Fibroblast of pulmonary artery (primary cell): ENCODE measurements around the gene NAMPT.

Experiments
- DNase-seq: peaks from one replicate; pipeline ENCODE4 v3.0.0-alpha.2; 2010; ENCODE audit warnings: low read depth
- H3K4me3 ChIP-seq: replicated peaks from 2 replicates; pipeline ENCODE4 v1.5.1; 2011; ENCODE audit warnings: low read depth, mild to moderate bottlenecking, control low read depth, low read length, moderate library complexity
- TF ChIP-seq, protein P1 (sequence below): IDR thresholded peaks from 2 replicates; pipeline ENCODE4 v1.5.1; 2011; ENCODE audit warnings: mild to moderate bottlenecking, control low read depth, low read length, inconsistent platforms; ENCODE audit errors: missing control alignments

Gene NAMPT

DNA sequence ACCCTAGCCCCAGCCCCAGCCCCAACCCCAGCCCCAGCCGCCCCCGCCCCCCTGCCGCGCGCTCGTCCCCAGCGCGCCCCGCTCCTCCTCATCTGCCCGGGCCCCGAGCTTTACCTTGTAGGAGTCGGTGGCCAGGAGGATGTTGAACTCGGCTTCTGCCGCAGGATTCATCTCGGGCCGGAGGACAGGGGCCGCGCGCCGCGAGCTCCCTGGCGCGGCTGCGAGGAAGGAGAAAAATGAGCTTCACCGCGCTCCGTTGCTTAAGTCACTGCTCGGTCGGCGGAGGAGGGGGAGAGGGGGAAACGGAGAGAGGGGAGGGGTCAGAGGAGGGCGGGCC, at the start of gene NAMPT:
NAMPT (minus strand) TSS at position 270 of the 337 bp plus-strand sequence; CDS start at position 171, 99 bp downstream.
- DNase-seq, result no peak
- TF ChIP-seq, protein P1, sequence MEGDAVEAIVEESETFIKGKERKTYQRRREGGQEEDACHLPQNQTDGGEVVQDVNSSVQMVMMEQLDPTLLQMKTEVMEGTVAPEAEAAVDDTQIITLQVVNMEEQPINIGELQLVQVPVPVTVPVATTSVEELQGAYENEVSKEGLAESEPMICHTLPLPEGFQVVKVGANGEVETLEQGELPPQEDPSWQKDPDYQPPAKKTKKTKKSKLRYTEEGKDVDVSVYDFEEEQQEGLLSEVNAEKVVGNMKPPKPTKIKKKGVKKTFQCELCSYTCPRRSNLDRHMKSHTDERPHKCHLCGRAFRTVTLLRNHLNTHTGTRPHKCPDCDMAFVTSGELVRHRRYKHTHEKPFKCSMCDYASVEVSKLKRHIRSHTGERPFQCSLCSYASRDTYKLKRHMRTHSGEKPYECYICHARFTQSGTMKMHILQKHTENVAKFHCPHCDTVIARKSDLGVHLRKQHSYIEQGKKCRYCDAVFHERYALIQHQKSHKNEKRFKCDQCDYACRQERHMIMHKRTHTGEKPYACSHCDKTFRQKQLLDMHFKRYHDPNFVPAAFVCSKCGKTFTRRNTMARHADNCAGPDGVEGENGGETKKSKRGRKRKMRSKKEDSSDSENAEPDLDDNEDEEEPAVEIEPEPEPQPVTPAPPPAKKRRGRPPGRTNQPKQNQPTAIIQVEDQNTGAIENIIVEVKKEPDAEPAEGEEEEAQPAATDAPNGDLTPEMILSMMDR, result no peak
- peak within 1 kb of the TSS; percentile 74 for H3K4me3 ChIP-seq

DNA sequence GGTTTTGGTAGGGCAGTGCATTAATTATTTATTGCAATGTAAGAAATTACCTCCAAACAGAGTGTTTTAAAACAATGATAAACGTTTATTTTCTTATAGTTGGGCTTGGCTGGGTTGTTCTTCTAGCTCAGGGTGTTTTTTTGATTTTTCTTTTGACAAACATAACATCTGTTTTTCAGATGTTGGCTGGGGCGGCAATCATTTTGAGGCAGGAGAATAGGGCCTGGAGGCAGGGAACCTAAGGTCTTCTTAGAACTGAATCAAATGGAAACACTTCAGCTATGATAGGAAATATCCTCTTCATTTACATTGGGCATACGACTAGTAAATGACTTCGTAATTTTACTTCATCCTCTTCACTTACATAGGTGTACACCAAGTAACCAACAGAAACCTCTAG, 47.4 kb upstream of the NAMPT start:
- TF ChIP-seq, protein P1, result no peak
- DNase-seq, result no peak
- no peak overlapping the region for H3K4me3 ChIP-seq

DNA sequence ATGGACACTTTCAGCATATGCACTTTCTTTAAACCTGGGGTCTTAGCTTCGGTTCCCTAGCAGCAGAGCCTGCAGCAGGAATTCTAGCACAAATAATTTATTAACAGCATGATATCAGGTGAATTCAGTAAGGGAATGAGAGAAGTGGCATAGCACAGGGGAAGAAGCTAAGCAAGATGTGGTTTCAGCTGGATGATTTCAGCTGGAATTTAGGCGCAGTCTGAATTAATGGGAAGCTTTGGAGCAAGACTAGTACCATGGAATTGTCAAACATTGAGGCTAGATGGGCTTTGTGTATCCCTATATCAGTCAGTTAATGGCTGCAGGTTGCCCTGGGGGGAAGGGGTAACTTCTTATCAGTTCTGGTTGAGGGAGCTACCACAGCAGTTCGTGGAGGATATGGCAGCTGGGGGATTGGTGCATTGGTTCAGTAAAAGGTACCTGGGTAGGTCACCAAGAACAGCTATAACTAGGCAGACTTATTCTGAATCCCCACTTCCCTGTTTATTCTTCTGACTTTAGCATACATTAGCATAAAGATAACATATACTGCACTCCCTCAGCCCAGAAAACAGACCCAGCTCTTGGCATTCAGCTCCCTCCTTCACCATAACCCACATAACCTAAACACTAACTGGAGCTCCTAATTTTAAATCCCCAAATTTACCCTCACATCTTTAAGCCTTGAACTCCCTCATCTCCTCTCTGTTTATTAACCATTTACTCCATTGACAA, 46.8 kb upstream of the NAMPT start:
- no peak for DNase-seq

DNA sequence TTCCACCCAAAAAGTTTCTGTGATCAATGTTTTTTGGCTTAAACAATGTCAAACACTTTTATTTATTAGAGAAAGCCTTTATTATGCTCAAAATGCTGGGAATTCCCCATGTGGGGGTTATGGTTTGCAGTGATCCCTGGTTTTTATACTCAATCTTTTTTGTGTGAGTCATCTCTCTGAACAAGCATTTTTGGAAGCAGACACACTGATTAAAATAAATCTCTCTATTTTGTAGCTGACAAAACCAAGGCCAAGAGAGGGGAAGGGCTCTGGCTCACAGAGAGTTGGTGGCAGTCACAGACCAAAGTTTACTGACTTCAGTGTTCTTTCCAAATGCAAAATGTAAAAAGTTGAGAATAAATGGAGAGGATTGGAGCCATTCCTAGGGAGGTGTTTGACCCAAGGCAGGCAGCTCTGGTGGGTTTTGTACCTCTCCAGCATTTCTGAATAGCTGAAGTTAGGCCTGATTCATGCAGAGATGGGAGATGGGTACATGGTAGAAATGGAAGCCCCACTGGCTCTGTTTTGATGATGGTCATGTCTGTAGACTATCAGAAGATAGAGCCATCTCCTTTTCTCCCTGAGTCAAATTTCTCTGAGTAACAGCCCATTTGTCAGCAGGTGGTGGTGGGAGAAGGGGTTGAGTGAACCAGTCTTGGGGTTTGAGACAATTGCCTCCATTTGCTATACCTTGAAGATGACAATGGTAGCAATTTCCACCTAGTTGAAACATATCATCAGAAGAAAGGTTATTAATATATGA, 45.4 kb upstream of the NAMPT start:
- DNase-seq, result peak; percentile 73
- no peak overlapping the region for H3K4me3 ChIP-seq
- TF ChIP-seq, protein P1, result no peak

More for the DNA sequence above, 46.8 kb upstream of the NAMPT start:
- H3K4me3 ChIP-seq, result no peak overlapping the region
- TF ChIP-seq, protein P1, result no peak

DNA sequence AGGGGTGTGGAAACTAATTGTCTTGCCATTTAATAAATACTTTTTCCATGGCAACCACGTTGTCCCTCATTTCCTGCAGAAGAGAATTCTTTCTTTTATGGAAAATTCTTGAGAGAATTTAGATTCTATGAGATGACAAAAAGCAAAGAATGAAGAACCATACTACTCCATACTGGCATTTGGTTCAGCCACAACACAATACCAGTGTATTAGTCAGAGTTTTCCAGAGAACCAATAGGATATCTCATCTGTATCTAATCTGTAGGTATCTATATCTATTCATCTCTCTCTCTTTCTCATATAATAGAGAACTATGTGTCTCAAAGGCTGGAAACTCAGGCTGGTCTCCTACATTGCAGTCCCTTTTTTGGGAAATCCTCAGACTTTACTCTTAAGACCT, 44.6 kb upstream of the NAMPT start:
- TF ChIP-seq, protein P1, result no peak
- no peak overlapping the region for H3K4me3 ChIP-seq
- no peak for DNase-seq

DNA sequence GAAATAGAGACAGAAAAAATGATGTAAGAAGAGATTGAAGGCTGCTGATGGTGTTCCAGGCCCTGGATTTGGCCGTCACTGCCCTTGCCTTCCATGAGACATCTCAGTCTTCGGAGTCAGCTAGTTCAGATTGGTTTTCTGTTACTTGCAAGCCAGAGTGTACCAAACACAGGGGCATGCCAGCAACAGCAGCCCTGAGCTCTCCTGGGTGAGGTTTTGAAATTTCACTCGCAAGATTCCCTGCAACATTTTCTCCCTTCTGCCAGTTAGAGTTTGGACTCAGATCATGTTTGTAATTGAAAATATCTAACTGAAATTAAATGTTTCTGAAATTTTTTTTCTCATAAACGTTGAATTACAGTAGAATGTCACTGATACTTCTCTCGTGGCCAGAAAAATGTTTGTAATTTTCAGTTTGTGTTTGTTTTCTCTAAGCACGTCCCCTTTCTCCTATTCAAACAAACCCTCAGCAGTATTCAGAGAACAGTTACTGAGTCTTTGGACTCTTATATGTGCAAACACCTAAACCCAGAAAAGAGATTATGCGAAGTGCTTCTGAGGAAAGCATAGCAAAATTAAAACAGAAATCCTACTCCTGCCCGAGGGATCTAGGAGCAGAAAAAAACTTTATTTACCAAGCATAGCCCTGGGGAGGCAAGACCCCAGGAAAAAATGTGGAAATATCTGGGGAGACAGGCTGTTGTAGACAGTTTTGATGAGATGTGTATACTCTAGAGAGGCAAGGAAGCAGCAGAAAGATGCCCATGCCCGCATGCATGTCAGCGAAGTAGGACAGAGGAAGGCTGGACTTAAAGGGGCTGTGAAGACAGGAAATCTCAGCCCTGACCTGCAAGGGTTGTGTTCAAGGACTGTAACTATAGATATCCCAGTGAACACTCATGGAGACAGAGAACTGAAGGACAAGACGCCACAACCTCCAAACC, 43.0 kb upstream of the NAMPT start:
- H3K4me3 ChIP-seq, result no peak overlapping the region
- no peak for DNase-seq
- TF ChIP-seq, protein P1, result no peak
